Neural cell (in vitro differentiated cells): ENCODE measurements around the gene KLK3. TPM values are rescaled to one million over a fixed set of nuclear protein-coding genes. Genes with fewer than 3 reads are reported as not detected.

ENCODE experiments used
- H2AFZ ChIP-seq: fragments of 200-600, 300-800 bp; sonication (generic), shearing (Covaris generic); 2 replicates; pipeline ENCODE4 v1.6.0; 2014; ENCODE audit warnings: low read depth, mild to moderate bottlenecking, antibody characterized with exemption, low read length, moderate library complexity
- H3F3A ChIP-seq: fragments of 200-600 bp; shearing (Covaris generic); 2 replicates; pipeline ENCODE4 v1.6.1; 2016; ENCODE audit warnings: mild to moderate bottlenecking, moderate library complexity, mixed read lengths, antibody characterized with exemption, low read length; ENCODE audit not compliant: insufficient read depth, poor library complexity, severe bottlenecking
- H3K27ac ChIP-seq: fragments of 200-600, 300-800 bp; sonication (generic), shearing (Covaris generic); 2 replicates; pipeline ENCODE4 v1.5.1; 2014; ENCODE audit warnings: mild to moderate bottlenecking, low read length, moderate library complexity
- H3K27me3 ChIP-seq: fragments of 300-800, 200-600 bp; sonication (generic), shearing (Covaris generic); 2 replicates; pipeline ENCODE4 v1.6.0; 2014; ENCODE audit warnings: mild to moderate bottlenecking, low read depth, low read length, moderate library complexity; ENCODE audit not compliant: insufficient read depth
- H3K36me3 ChIP-seq: fragments of 300-800, 200-600 bp; sonication (generic), shearing (Covaris generic); 2 replicates; pipeline ENCODE4 v1.5.1; 2014; ENCODE audit warnings: mild to moderate bottlenecking, antibody characterized with exemption, low read length, moderate library complexity; ENCODE audit not compliant: insufficient read depth
- H3K4me2 ChIP-seq: fragments of 300-800, 200-600 bp; sonication (generic), shearing (Covaris generic); 2 replicates; pipeline ENCODE4 v1.6.0; 2014; ENCODE audit warnings: mild to moderate bottlenecking, low read length
- H3K4me3 ChIP-seq: fragments of 300-800, 200-600 bp; sonication (generic), shearing (Covaris generic); 2 replicates; pipeline ENCODE4 v1.5.1; 2014; ENCODE audit warnings: mild to moderate bottlenecking, low read length, moderate library complexity
- H3K79me2 ChIP-seq: fragments of 200-600 bp; shearing (Covaris generic); replicated peaks from 2 replicates; pipeline ENCODE4 v1.6.0; 2014; ENCODE audit warnings: mild to moderate bottlenecking, low read length, moderate library complexity; ENCODE audit not compliant: insufficient read depth
- H3K9ac ChIP-seq: fragments of 300-800, 200-600 bp; sonication (generic), shearing (Covaris generic); 2 replicates; pipeline ENCODE4 v1.6.1; 2016; ENCODE audit warnings: mild to moderate bottlenecking, low read length, mixed read lengths
- H3K9me2 ChIP-seq: fragments of 200-600 bp; shearing (Covaris generic); 2 replicates; pipeline ENCODE4 v1.6.1; 2016; ENCODE audit warnings: mild to moderate bottlenecking, low read length, mixed read lengths; ENCODE audit not compliant: insufficient read depth
- H3K9me3 ChIP-seq: fragments of 200-600, 300-800 bp; sonication (generic), shearing (Covaris generic); 2 replicates; pipeline ENCODE4 v1.6.1; 2016; ENCODE audit warnings: mild to moderate bottlenecking, mixed run types, low read length, moderate library complexity, mixed read lengths
- H4K20me1 ChIP-seq: fragments of 200-600 bp; shearing (Covaris generic); 2 replicates; pipeline ENCODE4 v1.6.1; 2016; ENCODE audit warnings: mild to moderate bottlenecking, mixed run types; ENCODE audit not compliant: insufficient read depth
- EP300 ChIP-seq: fragments of 450-650 bp; conservative IDR thresholded peaks from 2 replicates; pipeline ENCODE4 v1.6.1; 2014; ENCODE audit warnings: antibody characterized with exemption, mild to moderate bottlenecking, moderate library complexity; ENCODE audit not compliant: poor library complexity, severe bottlenecking
- EZH2 ChIP-seq: fragments of 200-600, 300-800 bp; shearing (Covaris generic), sonication (generic); IDR thresholded peaks from 2 replicates; pipeline ENCODE4 v1.6.1; 2014; ENCODE audit warnings: antibody characterized with exemption, low read length, borderline replicate concordance, mild to moderate bottlenecking; ENCODE audit not compliant: insufficient read depth, poor library complexity, severe bottlenecking
- MXI1 ChIP-seq: fragments of 450-650 bp; conservative IDR thresholded peaks from 2 replicates; pipeline ENCODE4 v1.6.1; 2014; ENCODE audit warnings: antibody characterized with exemption, mild to moderate bottlenecking; ENCODE audit not compliant: poor library complexity, severe bottlenecking
- POLR2AphosphoS5 ChIP-seq: IDR thresholded peaks from 2 replicates; pipeline ENCODE4 v1.6.1; 2012
- RAD21 ChIP-seq: fragments of 450-650 bp; conservative IDR thresholded peaks from 2 replicates; pipeline ENCODE4 v1.6.1; 2014; ENCODE audit warnings: antibody characterized with exemption, mild to moderate bottlenecking, moderate library complexity
- SMC3 ChIP-seq: fragments of 450-650 bp; conservative IDR thresholded peaks from 2 replicates; pipeline ENCODE4 v1.6.1; 2014; ENCODE audit warnings: antibody characterized with exemption, mild to moderate bottlenecking, moderate library complexity; ENCODE audit not compliant: poor library complexity
- TAF1 ChIP-seq: IDR thresholded peaks from 2 replicates; pipeline ENCODE4 v1.6.1; 2012; ENCODE audit warnings: low read depth
- polyA plus RNA-seq: library from polyadenylated mRNA; depleted of rRNA; stranded (reverse); fragments of >200 nt; gene quantifications from 2 replicates; pipeline ENCODE4 v1.2.3, GENCODE V29; 2014
- TF ChIP-seq, protein P1 (sequence below): IDR thresholded peaks from 2 replicates; pipeline ENCODE4 v1.6.1; 2012; ENCODE audit warnings: borderline replicate concordance
- TF ChIP-seq, protein P2 (sequence below): fragments of 450-650 bp; IDR thresholded peaks from 2 replicates; pipeline ENCODE4 v1.5.1; 2014; ENCODE audit warnings: antibody characterized with exemption, mild to moderate bottlenecking, moderate library complexity; ENCODE audit not compliant: poor library complexity, severe bottlenecking

The KLK3 gene
- polyA plus RNA-seq, 1 donor from 2014 or later: not detected

DNA sequence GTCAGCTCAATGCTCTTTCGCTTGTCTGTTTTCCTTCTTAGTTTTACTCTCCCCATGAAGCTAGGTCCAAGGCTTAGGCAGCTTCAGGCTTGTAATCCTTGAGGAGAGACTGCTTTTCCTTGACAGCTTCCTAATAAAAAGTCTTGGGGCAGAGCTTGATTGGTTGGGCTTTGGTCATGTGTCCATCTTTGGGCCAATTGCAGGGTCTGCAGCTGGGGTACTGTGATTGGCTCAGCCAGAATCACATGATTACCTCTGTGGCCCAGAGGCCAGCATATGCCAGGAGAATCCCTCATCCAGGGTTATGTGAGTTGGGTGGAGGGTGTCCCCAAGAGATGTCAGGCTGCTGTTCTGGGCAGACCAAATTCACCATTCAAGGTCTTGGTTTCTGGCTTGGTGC lies 39.3 kb upstream of the KLK3 start:
- peaks cover 35% of the 10 kb centered on the region for H3K27me3 ChIP-seq
- H3K27ac ChIP-seq: no peak overlapping the region
- H3K4me3 ChIP-seq: no peak overlapping the region
- H2AFZ ChIP-seq: no peak overlapping the region
- no peaks in the 10 kb centered on the region for H3K79me2 ChIP-seq
- H3K36me3 ChIP-seq: no peaks in the 10 kb centered on the region
- TF ChIP-seq TAF1 (no peak), RAD21 (no peak)
- no peak overlapping the region for H3K9ac ChIP-seq
- no peaks in the 10 kb centered on the region for H3F3A ChIP-seq
- no peaks in the 10 kb centered on the region for H3K9me2 ChIP-seq
- H4K20me1 ChIP-seq: no peaks in the 10 kb centered on the region
- H3K9me3 ChIP-seq: no peaks in the 10 kb centered on the region
- no peak overlapping the region for H3K4me2 ChIP-seq

DNA sequence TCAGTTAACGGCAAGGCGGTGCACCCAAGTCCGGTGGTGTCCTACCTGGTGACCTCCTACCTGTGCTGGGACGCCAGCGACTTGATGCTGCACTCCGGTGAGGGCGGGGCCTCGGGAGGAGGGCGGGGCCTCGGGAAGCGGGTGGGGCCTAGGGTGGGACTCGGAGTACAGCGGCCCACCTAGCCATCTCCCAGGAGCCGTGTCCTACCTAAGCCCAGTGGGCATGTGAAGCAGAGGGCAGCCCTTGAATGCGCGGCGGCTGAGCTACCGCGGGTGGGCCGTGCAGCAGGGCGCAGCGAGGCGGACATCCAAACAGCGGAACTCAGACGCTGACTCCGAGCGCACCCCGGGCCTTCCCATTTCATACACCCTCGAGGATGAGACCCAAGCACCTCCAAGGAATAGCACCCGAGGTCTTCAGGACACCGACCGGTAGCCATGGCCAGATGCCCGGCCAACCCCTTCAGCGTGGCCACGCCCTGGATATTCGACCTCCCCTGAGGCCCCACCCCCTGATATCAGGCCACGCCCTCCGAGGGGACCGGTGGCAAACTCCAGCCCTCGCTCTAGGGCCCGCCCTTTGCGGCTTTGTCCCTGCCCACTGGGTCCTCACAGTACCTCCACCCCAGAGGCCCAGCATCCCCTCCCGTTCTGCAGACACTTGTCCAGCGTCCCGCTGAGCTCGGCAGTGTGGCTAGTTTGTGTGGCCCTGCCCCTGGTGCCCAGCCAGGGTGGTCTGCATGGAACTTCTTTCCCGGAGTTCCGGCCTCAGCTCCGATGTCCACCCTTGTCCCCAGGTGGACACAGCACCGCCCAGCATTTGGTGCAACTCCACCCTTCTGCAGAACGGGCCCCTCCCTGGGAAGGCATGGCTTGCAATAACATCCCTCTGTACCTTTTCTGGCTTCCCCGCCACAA lies 36.5 kb upstream of the KLK3 start:
- Histone ChIP-seq H3K9ac (no peak overlapping the region), H3F3A (no peaks in the 10 kb centered on the region), H3K4me3 (peak overlapping the region; percentile 50), H3K27me3 (peaks cover 60% of the 10 kb centered on the region), H3K9me3 (no peaks in the 10 kb centered on the region), H4K20me1 (no peaks in the 10 kb centered on the region), H3K4me2 (no peak overlapping the region), H2AFZ (no peak overlapping the region), H3K36me3 (no peaks in the 10 kb centered on the region), H3K27ac (no peak overlapping the region), H3K79me2 (no peaks in the 10 kb centered on the region), H3K9me2 (no peaks in the 10 kb centered on the region)
- TF ChIP-seq MXI1 (no peak), SMC3 (no peak), EZH2 (no peak), POLR2AphosphoS5 (no peak), EP300 (no peak), TAF1 (no peak), RAD21 (no peak)
- TF ChIP-seq, protein P1, sequence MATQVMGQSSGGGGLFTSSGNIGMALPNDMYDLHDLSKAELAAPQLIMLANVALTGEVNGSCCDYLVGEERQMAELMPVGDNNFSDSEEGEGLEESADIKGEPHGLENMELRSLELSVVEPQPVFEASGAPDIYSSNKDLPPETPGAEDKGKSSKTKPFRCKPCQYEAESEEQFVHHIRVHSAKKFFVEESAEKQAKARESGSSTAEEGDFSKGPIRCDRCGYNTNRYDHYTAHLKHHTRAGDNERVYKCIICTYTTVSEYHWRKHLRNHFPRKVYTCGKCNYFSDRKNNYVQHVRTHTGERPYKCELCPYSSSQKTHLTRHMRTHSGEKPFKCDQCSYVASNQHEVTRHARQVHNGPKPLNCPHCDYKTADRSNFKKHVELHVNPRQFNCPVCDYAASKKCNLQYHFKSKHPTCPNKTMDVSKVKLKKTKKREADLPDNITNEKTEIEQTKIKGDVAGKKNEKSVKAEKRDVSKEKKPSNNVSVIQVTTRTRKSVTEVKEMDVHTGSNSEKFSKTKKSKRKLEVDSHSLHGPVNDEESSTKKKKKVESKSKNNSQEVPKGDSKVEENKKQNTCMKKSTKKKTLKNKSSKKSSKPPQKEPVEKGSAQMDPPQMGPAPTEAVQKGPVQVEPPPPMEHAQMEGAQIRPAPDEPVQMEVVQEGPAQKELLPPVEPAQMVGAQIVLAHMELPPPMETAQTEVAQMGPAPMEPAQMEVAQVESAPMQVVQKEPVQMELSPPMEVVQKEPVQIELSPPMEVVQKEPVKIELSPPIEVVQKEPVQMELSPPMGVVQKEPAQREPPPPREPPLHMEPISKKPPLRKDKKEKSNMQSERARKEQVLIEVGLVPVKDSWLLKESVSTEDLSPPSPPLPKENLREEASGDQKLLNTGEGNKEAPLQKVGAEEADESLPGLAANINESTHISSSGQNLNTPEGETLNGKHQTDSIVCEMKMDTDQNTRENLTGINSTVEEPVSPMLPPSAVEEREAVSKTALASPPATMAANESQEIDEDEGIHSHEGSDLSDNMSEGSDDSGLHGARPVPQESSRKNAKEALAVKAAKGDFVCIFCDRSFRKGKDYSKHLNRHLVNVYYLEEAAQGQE: no peak
- TF ChIP-seq, protein P2, sequence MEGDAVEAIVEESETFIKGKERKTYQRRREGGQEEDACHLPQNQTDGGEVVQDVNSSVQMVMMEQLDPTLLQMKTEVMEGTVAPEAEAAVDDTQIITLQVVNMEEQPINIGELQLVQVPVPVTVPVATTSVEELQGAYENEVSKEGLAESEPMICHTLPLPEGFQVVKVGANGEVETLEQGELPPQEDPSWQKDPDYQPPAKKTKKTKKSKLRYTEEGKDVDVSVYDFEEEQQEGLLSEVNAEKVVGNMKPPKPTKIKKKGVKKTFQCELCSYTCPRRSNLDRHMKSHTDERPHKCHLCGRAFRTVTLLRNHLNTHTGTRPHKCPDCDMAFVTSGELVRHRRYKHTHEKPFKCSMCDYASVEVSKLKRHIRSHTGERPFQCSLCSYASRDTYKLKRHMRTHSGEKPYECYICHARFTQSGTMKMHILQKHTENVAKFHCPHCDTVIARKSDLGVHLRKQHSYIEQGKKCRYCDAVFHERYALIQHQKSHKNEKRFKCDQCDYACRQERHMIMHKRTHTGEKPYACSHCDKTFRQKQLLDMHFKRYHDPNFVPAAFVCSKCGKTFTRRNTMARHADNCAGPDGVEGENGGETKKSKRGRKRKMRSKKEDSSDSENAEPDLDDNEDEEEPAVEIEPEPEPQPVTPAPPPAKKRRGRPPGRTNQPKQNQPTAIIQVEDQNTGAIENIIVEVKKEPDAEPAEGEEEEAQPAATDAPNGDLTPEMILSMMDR: no peak
